Loucy (cell line): ENCODE results near the gene PPIL6.

Source experiments
- EZH2phosphoT487 ChIP-seq: fragments of 200-600 bp; IDR thresholded peaks from 2 replicates; pipeline ENCODE4 v1.6.1; 2018; ENCODE audit warnings: antibody characterized with exemption, mild to moderate bottlenecking, moderate library complexity, borderline replicate concordance
- TF ChIP-seq, protein P1 (sequence below): fragments of 200-600 bp; sonication (generic); conservative IDR thresholded peaks from 2 replicates; pipeline ENCODE4 v1.5.1; 2014; ENCODE audit warnings: mild to moderate bottlenecking, antibody characterized with exemption, low read length

DNA sequence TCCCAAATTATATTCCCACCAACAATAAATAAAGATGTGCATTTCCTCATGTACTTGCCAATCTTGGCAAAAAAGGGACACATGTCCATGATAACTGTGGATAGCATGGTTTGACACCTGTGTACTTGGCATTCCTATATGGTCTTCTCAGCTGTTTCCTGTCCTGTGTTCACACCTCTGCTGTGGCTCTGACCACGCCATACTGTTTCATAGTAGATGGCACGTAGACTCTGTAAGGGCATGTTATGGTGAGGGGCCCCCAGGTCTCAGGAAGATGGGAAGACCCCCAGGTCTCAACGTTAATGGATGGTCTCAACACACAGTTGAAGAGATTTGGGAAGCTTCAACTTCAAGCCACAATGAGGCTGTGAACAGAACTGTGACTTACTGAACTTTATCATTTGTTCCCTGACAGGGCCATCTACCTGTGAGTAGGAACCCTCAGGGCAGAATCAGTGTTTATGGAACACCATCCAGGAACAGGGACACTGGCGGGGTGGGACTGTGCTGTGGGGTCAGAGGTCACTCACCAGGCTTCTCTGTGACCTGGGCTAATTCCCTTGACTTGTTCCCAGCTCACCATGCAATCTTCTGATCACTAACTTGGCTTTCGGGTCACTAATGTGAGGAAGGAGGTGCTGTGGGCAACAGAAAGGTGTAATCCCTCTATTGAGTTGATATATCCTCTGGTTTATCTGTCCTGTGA is 30.8 kb upstream of the PPIL6 start:
- TF ChIP-seq, protein P1, sequence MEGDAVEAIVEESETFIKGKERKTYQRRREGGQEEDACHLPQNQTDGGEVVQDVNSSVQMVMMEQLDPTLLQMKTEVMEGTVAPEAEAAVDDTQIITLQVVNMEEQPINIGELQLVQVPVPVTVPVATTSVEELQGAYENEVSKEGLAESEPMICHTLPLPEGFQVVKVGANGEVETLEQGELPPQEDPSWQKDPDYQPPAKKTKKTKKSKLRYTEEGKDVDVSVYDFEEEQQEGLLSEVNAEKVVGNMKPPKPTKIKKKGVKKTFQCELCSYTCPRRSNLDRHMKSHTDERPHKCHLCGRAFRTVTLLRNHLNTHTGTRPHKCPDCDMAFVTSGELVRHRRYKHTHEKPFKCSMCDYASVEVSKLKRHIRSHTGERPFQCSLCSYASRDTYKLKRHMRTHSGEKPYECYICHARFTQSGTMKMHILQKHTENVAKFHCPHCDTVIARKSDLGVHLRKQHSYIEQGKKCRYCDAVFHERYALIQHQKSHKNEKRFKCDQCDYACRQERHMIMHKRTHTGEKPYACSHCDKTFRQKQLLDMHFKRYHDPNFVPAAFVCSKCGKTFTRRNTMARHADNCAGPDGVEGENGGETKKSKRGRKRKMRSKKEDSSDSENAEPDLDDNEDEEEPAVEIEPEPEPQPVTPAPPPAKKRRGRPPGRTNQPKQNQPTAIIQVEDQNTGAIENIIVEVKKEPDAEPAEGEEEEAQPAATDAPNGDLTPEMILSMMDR: no peak
- TF ChIP-seq EZH2phosphoT487: no peak
